H1 (cell line): ENCODE measurements around the gene GTF2A2.

Source experiments
- CTCF ChIP-seq, 3 experiments: IDR thresholded peaks; 1 replicate in 2 of 3; 2 replicates in 1 of 3; pipeline versions ENCODE4 v1.5.1 to v1.6.1; 2011; ENCODE audit warnings: low read length in 3 of 3, mild to moderate bottlenecking in 3 of 3, inconsistent platforms in 2 of 3, low read depth in 1 of 3, moderate library complexity in 1 of 3; ENCODE audit not compliant: insufficient read depth in 1 of 3; ENCODE audit errors: control extremely low read depth in 1 of 3
- EP300 ChIP-seq, 2 experiments: IDR thresholded peaks; 1 replicate in 1 of 2; 2 replicates in 1 of 2; pipeline ENCODE4 v1.6.1; 2011 to 2012; ENCODE audit warnings: low read depth in 2 of 2, low read length in 2 of 2, mild to moderate bottlenecking in 2 of 2, borderline replicate concordance in 1 of 2, inconsistent platforms in 1 of 2, moderate library complexity in 1 of 2
- POLR2A ChIP-seq, 2 experiments: IDR thresholded peaks; 1 replicate in 1 of 2; 2 replicates in 1 of 2; pipeline ENCODE4 v1.6.1; 2011; ENCODE audit warnings: low read depth in 2 of 2, low read length in 2 of 2, mild to moderate bottlenecking in 2 of 2; ENCODE audit errors: control extremely low read depth in 1 of 2

- TF ChIP-seq POLR2A (IDR thresholded peaks at IDR 0.05; ENCODE audit: control extremely low read depth in 1 of 2, low read depth in 2 of 2, low read length in 2 of 2) (no peak), EP300 (IDR thresholded peaks at IDR 0.05; ENCODE audit: borderline replicate concordance in 1 of 2, low read depth in 2 of 2, low read length in 2 of 2) (no peak), CTCF (IDR thresholded peaks at IDR 0.05; ENCODE audit: control extremely low read depth in 1 of 3, insufficient read depth in 1 of 3, low read depth in 1 of 3, low read length in 3 of 3) (no peak)
Measured at GRCh38 chr15:59696332-59696731, 39.0 kb upstream of the GTF2A2 start.
